Adipocyte (in vitro differentiated cells): ENCODE results near the gene VIPAS39.

Source experiments
- DNase-seq: peaks from one replicate; pipeline ENCODE4 v3.0.0-alpha.2; 2015; ENCODE audit warnings: low read depth
- H3K27me3 ChIP-seq: replicated peaks from 2 replicates; pipeline ENCODE4 v1.7.0; 2013; ENCODE audit warnings: mild to moderate bottlenecking, low read length, moderate library complexity; ENCODE audit not compliant: control insufficient read depth, insufficient read depth
- H3K36me3 ChIP-seq: 2 replicates; pipeline ENCODE4 v1.7.0; 2013; ENCODE audit warnings: low read length, mild to moderate bottlenecking, moderate library complexity; ENCODE audit not compliant: control insufficient read depth, insufficient read depth, severe bottlenecking
- H3K4me1 ChIP-seq: 2 replicates; pipeline ENCODE4 v1.7.0; 2013; ENCODE audit warnings: mild to moderate bottlenecking, low read length, moderate library complexity; ENCODE audit not compliant: control insufficient read depth, insufficient read depth
- H3K4me3 ChIP-seq: 2 replicates; pipeline ENCODE4 v1.7.0; 2013; ENCODE audit warnings: mild to moderate bottlenecking, low read length, moderate library complexity
- H3K9ac ChIP-seq: 2 replicates; pipeline ENCODE4 v1.7.0; 2013; ENCODE audit warnings: mild to moderate bottlenecking, low read length, moderate library complexity
- H3K9me3 ChIP-seq: 2 replicates; pipeline ENCODE4 v1.7.0; 2013; ENCODE audit warnings: mild to moderate bottlenecking, low read length, moderate library complexity; ENCODE audit not compliant: control insufficient read depth

The VIPAS39 gene

GRCh38 chr14:77488558-77488957 lies 31.2 kb upstream of the VIPAS39 start:
- no peaks in the 10 kb centered on the region for H3K4me1 ChIP-seq
- no peaks in the 10 kb centered on the region for H3K36me3 ChIP-seq
- no peak overlapping the region for H3K9ac ChIP-seq
- DNase-seq, result no peak
- no peaks in the 10 kb centered on the region for H3K9me3 ChIP-seq
- no peak overlapping the region for H3K4me3 ChIP-seq
- H3K27me3 ChIP-seq, result peaks cover 2% of the 10 kb centered on the region

GRCh38 chr14:77485901-77486678 lies 28.7 kb upstream of the VIPAS39 start:
- no peak overlapping the region for H3K9ac ChIP-seq
- no peaks in the 10 kb centered on the region for H3K9me3 ChIP-seq
- peak; percentile 16 for DNase-seq
- H3K4me1 ChIP-seq, result no peaks in the 10 kb centered on the region
- H3K27me3 ChIP-seq, result peaks cover 2% of the 10 kb centered on the region
- no peaks in the 10 kb centered on the region for H3K36me3 ChIP-seq
- H3K4me3 ChIP-seq, result no peak overlapping the region

- Histone ChIP-seq H3K27me3 (peaks cover 2% of the 10 kb centered on the region), H3K4me1 (no peaks in the 10 kb centered on the region), H3K9ac (no peak overlapping the region), H3K4me3 (no peak overlapping the region), H3K36me3 (no peaks in the 10 kb centered on the region), H3K9me3 (no peaks in the 10 kb centered on the region)
- peak; percentile 5 for DNase-seq
Observed at GRCh38 chr14:77485256-77485655, 27.9 kb upstream of the VIPAS39 start.

- Histone ChIP-seq H3K4me3 (no peak overlapping the region), H3K9ac (no peak overlapping the region), H3K9me3 (no peaks in the 10 kb centered on the region), H3K27me3 (peaks cover 5% of the 10 kb centered on the region), H3K36me3 (no peaks in the 10 kb centered on the region), H3K4me1 (no peaks in the 10 kb centered on the region)
- no peak for DNase-seq
Observed at GRCh38 chr14:77482422-77482821, 25.0 kb upstream of the VIPAS39 start.

- peaks cover 10% of the 10 kb centered on the region for H3K4me1 ChIP-seq
- H3K4me3 ChIP-seq, result no peak overlapping the region
- H3K9me3 ChIP-seq, result no peaks in the 10 kb centered on the region
- DNase-seq, result no peak
- no peaks in the 10 kb centered on the region for H3K36me3 ChIP-seq
- H3K27me3 ChIP-seq, result peaks cover 14% of the 10 kb centered on the region
- H3K9ac ChIP-seq, result no peak overlapping the region
Observed at GRCh38 chr14:77478796-77479195, 21.4 kb upstream of the VIPAS39 start.

- Histone ChIP-seq H3K4me1 (peaks cover 10% of the 10 kb centered on the region), H3K9me3 (no peaks in the 10 kb centered on the region), H3K27me3 (peaks cover 14% of the 10 kb centered on the region), H3K4me3 (no peak overlapping the region), H3K36me3 (no peaks in the 10 kb centered on the region), H3K9ac (no peak overlapping the region)
- no peak for DNase-seq
Observed at GRCh38 chr14:77478029-77478428, 20.6 kb upstream of the VIPAS39 start.

- peaks cover 20% of the 10 kb centered on the region for H3K27me3 ChIP-seq
- peaks cover 10% of the 10 kb centered on the region for H3K4me1 ChIP-seq
- no peak overlapping the region for H3K4me3 ChIP-seq
- no peaks in the 10 kb centered on the region for H3K9me3 ChIP-seq
- no peaks in the 10 kb centered on the region for H3K36me3 ChIP-seq
- H3K9ac ChIP-seq, result no peak overlapping the region
- no peak for DNase-seq
Observed at GRCh38 chr14:77475432-77476115, 18.2 kb upstream of the VIPAS39 start.

- Histone ChIP-seq H3K4me3 (no peak overlapping the region), H3K9me3 (no peaks in the 10 kb centered on the region), H3K27me3 (peaks cover 20% of the 10 kb centered on the region), H3K9ac (no peak overlapping the region), H3K4me1 (peaks cover 10% of the 10 kb centered on the region), H3K36me3 (peaks cover 2% of the 10 kb centered on the region)
- no peak for DNase-seq
Observed at GRCh38 chr14:77474479-77475177, 17.2 kb upstream of the VIPAS39 start.

- H3K27me3 ChIP-seq, result peaks cover 20% of the 10 kb centered on the region
- peaks cover 9% of the 10 kb centered on the region for H3K36me3 ChIP-seq
- H3K4me1 ChIP-seq, result peaks cover 10% of the 10 kb centered on the region
- no peaks in the 10 kb centered on the region for H3K9me3 ChIP-seq
- no peak for DNase-seq
- no peak overlapping the region for H3K9ac ChIP-seq
- no peak overlapping the region for H3K4me3 ChIP-seq
Observed at GRCh38 chr14:77473921-77474320, 16.5 kb upstream of the VIPAS39 start.

GRCh38 chr14:77470224-77470870 lies 12.9 kb upstream of the VIPAS39 start:
- Histone ChIP-seq H3K27me3 (peaks cover 9% of the 10 kb centered on the region), H3K9ac (no peak overlapping the region), H3K4me1 (peaks cover 10% of the 10 kb centered on the region), H3K36me3 (peaks cover 42% of the 10 kb centered on the region), H3K4me3 (no peak overlapping the region), H3K9me3 (no peaks in the 10 kb centered on the region)
- no peak for DNase-seq

GRCh38 chr14:77469539-77469938 lies 12.1 kb upstream of the VIPAS39 start:
- H3K4me3 ChIP-seq, result no peak overlapping the region
- H3K36me3 ChIP-seq, result peaks cover 50% of the 10 kb centered on the region
- H3K27me3 ChIP-seq, result peaks cover 5% of the 10 kb centered on the region
- no peak overlapping the region for H3K9ac ChIP-seq
- H3K9me3 ChIP-seq, result no peaks in the 10 kb centered on the region
- DNase-seq, result no peak
- H3K4me1 ChIP-seq, result peaks cover 5% of the 10 kb centered on the region
